Endothelial cell (in vitro differentiated cells): ENCODE results near the gene CRADD. TPM values are rescaled to one million over a fixed set of nuclear protein-coding genes. Genes with fewer than 3 reads are reported as not detected.

ENCODE experiments used
- DNase-seq: peaks from one replicate; pipeline ENCODE4 v3.0.0; 2021; ENCODE audit warnings: low spot score
- H3K27ac Mint-ChIP-seq: one replicate; pipeline ENCODE4 v1.8.0; 2021; ENCODE audit warnings: mixed read lengths, inconsistent platforms; ENCODE audit not compliant: unreplicated experiment
- H3K27me3 Mint-ChIP-seq: one replicate; pipeline ENCODE4 v1.8.0; 2021; ENCODE audit warnings: mild to moderate bottlenecking, moderate library complexity, mixed read lengths, inconsistent platforms; ENCODE audit not compliant: unreplicated experiment
- H3K36me3 Mint-ChIP-seq: one replicate; pipeline ENCODE4 v1.8.0; 2021; ENCODE audit warnings: mild to moderate bottlenecking, low read depth, mixed read lengths, inconsistent platforms; ENCODE audit not compliant: unreplicated experiment
- H3K4me1 Mint-ChIP-seq: one replicate; pipeline ENCODE4 v1.8.0; 2021; ENCODE audit warnings: mild to moderate bottlenecking, mixed read lengths, inconsistent platforms; ENCODE audit not compliant: unreplicated experiment
- H3K4me3 Mint-ChIP-seq: one replicate; pipeline ENCODE4 v1.8.0; 2021; ENCODE audit warnings: mild to moderate bottlenecking, mixed read lengths, inconsistent platforms; ENCODE audit not compliant: unreplicated experiment
- H3K9me3 Mint-ChIP-seq: one replicate; pipeline ENCODE4 v1.8.0; 2021; ENCODE audit warnings: mixed read lengths, inconsistent platforms; ENCODE audit not compliant: unreplicated experiment
- CTCF ChIP-seq: fragments of 200-600 bp; sonication (generic); IDR thresholded peaks from one replicate; pipeline ENCODE4 v1.5.0; 2021; ENCODE audit warnings: antibody characterized with exemption; ENCODE audit not compliant: unreplicated experiment
- total RNA-seq: library from RNA; stranded (reverse); fragmentation: NEBNext Ultra II Directional; extraction: Animal tissue kit (Norgen Biotek cat#: 25700); gene quantifications from one replicate; pipeline ENCODE4 v1.2.1, GENCODE V29; 2021; ENCODE audit not compliant: unreplicated experiment

Gene CRADD
- total RNA-seq, 1 donor from 2014 or later: 6.5 TPM

- H3K4me3 Mint-ChIP-seq: no peak overlapping the region
- H3K27ac Mint-ChIP-seq: no peak overlapping the region
- no peaks in the 10 kb centered on the region for H3K9me3 Mint-ChIP-seq
- TF ChIP-seq CTCF: no peak
- H3K27me3 Mint-ChIP-seq: no peaks in the 10 kb centered on the region
- no peaks in the 10 kb centered on the region for H3K36me3 Mint-ChIP-seq
- H3K4me1 Mint-ChIP-seq: no peaks in the 10 kb centered on the region
- no peak for DNase-seq
These were observed 154.2 kb downstream of the CRADD start for GRCh38 chr12:93831374-93831773.

GRCh38 chr12:93832131-93832530 lies 155.0 kb downstream of the CRADD start:
- Mint-ChIP-seq H3K4me1 (no peaks in the 10 kb centered on the region), H3K9me3 (no peaks in the 10 kb centered on the region), H3K27ac (no peak overlapping the region), H3K36me3 (no peaks in the 10 kb centered on the region), H3K27me3 (no peaks in the 10 kb centered on the region), H3K4me3 (no peak overlapping the region)
- no peak for TF ChIP-seq CTCF
- DNase-seq: no peak

GRCh38 chr12:93833946-93834345 lies 156.8 kb downstream of the CRADD start:
- Mint-ChIP-seq H3K4me1 (no peaks in the 10 kb centered on the region), H3K4me3 (no peak overlapping the region), H3K36me3 (no peaks in the 10 kb centered on the region), H3K27me3 (no peaks in the 10 kb centered on the region), H3K9me3 (no peaks in the 10 kb centered on the region), H3K27ac (no peak overlapping the region)
- DNase-seq: no peak
- no peak for TF ChIP-seq CTCF

- Mint-ChIP-seq H3K27ac (no peak overlapping the region), H3K4me3 (no peak overlapping the region)
- DNase-seq: no peak
These were observed 159.6 kb downstream of the CRADD start for GRCh38 chr12:93836620-93837260.

GRCh38 chr12:93838193-93838592 lies 161.0 kb downstream of the CRADD start:
- no peak for TF ChIP-seq CTCF
- DNase-seq: no peak
- Mint-ChIP-seq H3K27me3 (no peaks in the 10 kb centered on the region), H3K27ac (no peak overlapping the region), H3K4me3 (no peak overlapping the region), H3K36me3 (no peaks in the 10 kb centered on the region), H3K9me3 (no peaks in the 10 kb centered on the region), H3K4me1 (peaks cover 9% of the 10 kb centered on the region)

More at GRCh38 chr12:93836620-93837260, 159.6 kb downstream of the CRADD start:
- Mint-ChIP-seq H3K27me3 (no peaks in the 10 kb centered on the region), H3K9me3 (no peaks in the 10 kb centered on the region), H3K36me3 (no peaks in the 10 kb centered on the region), H3K4me1 (peaks cover 6% of the 10 kb centered on the region)
- TF ChIP-seq CTCF: no peak
